ENCODE results near the gene BRWD1. TPM values are rescaled to one million over a fixed set of nuclear protein-coding genes. Genes with fewer than 3 reads are reported as not detected.

The BRWD1 gene
- total and polyA plus RNA-seq, 2 donors (not counting 1 experiment from before 2014, with no cell fraction given): 17.1 to 48.9 TPM

GRCh38 chr21:39282911-39283310 lies 30.5 kb downstream of the BRWD1 start:
- Histone ChIP-seq H3K79me2 (ENCODE audit: control insufficient read depth, insufficient read depth, low read length) (no peaks in the 10 kb centered on the region), H3K9ac (ENCODE audit: insufficient read depth, low read length) (no peak overlapping the region), H3K4me3 (replicated peaks in 1 of 4; ENCODE audit: control extremely low read depth in 1 of 4, insufficient read depth in 1 of 4, low read depth in 3 of 4, low read length in 4 of 4) (no peak overlapping the region), H3K4me1 (ENCODE audit: control insufficient read depth, extremely low read depth, insufficient read depth, low read length) (no peaks in the 10 kb centered on the region), H3K27me3 (ENCODE audit: control insufficient read depth, insufficient read depth, low read length) (no peaks in the 10 kb centered on the region), H3K9me3 (ENCODE audit: control insufficient read depth, insufficient read depth, low read depth, low read length) (no peaks in the 10 kb centered on the region), H3K36me3 (ENCODE audit: control insufficient read depth, insufficient read depth, low read length) (no peaks in the 10 kb centered on the region), H3K4me2 (ENCODE audit: extremely low read depth, insufficient read depth, low read length) (no peak overlapping the region), H4K20me1 (ENCODE audit: control insufficient read depth, extremely low read depth, insufficient read depth, low read length) (no peaks in the 10 kb centered on the region), H2AFZ (ENCODE audit: low read length) (no peak overlapping the region), H3K27ac (ENCODE audit: insufficient read depth, low read length) (no peak overlapping the region)
- DNase-seq (ENCODE audit: low read depth in 2 of 2): no peak
- TF ChIP-seq EZH2 (IDR thresholded peaks at IDR 0.05; ENCODE audit: low read length, missing control alignments): no peak
- TF ChIP-seq CTCF (conservative IDR thresholded peaks at IDR 0.05 in 1 of 2, IDR thresholded peaks at IDR 0.05 in 1 of 2; ENCODE audit: low read depth in 1 of 2, low read length in 2 of 2): no peak

- no peaks in the 10 kb centered on the region for H3K4me1 ChIP-seq (ENCODE audit: control insufficient read depth, extremely low read depth, insufficient read depth, low read length)
- DNase-seq (ENCODE audit: low read depth in 2 of 2): no peak
- H3K27ac ChIP-seq (ENCODE audit: insufficient read depth, low read length): no peak overlapping the region
- H3K36me3 ChIP-seq (ENCODE audit: control insufficient read depth, insufficient read depth, low read length): no peaks in the 10 kb centered on the region
- no peak for TF ChIP-seq CTCF (conservative IDR thresholded peaks at IDR 0.05 in 1 of 2, IDR thresholded peaks at IDR 0.05 in 1 of 2; ENCODE audit: low read depth in 1 of 2, low read length in 2 of 2)
- no peak for TF ChIP-seq EZH2 (IDR thresholded peaks at IDR 0.05; ENCODE audit: low read length, missing control alignments)
- H3K4me3 ChIP-seq (replicated peaks in 1 of 4; ENCODE audit: control extremely low read depth in 1 of 4, insufficient read depth in 1 of 4, low read depth in 3 of 4, low read length in 4 of 4): no peak overlapping the region
- no peak overlapping the region for H2AFZ ChIP-seq (ENCODE audit: low read length)
- H4K20me1 ChIP-seq (ENCODE audit: control insufficient read depth, extremely low read depth, insufficient read depth, low read length): no peaks in the 10 kb centered on the region
- no peak overlapping the region for H3K9ac ChIP-seq (ENCODE audit: insufficient read depth, low read length)
- no peak overlapping the region for H3K4me2 ChIP-seq (ENCODE audit: extremely low read depth, insufficient read depth, low read length)
- H3K27me3 ChIP-seq (ENCODE audit: control insufficient read depth, insufficient read depth, low read length): no peaks in the 10 kb centered on the region
- no peaks in the 10 kb centered on the region for H3K79me2 ChIP-seq (ENCODE audit: control insufficient read depth, insufficient read depth, low read length)
- H3K9me3 ChIP-seq (ENCODE audit: control insufficient read depth, insufficient read depth, low read depth, low read length): no peaks in the 10 kb centered on the region
These were observed 31.6 kb downstream of the BRWD1 start for GRCh38 chr21:39281853-39282252.

- Histone ChIP-seq H3K4me1 (ENCODE audit: control insufficient read depth, extremely low read depth, insufficient read depth, low read length) (no peaks in the 10 kb centered on the region), H2AFZ (ENCODE audit: low read length) (no peak overlapping the region), H3K27me3 (ENCODE audit: control insufficient read depth, insufficient read depth, low read length) (no peaks in the 10 kb centered on the region), H3K4me3 (replicated peaks in 1 of 4; ENCODE audit: control extremely low read depth in 1 of 4, insufficient read depth in 1 of 4, low read depth in 3 of 4, low read length in 4 of 4) (no peak overlapping the region), H3K36me3 (ENCODE audit: control insufficient read depth, insufficient read depth, low read length) (no peaks in the 10 kb centered on the region), H3K9me3 (ENCODE audit: control insufficient read depth, insufficient read depth, low read depth, low read length) (no peaks in the 10 kb centered on the region), H3K79me2 (ENCODE audit: control insufficient read depth, insufficient read depth, low read length) (no peaks in the 10 kb centered on the region), H4K20me1 (ENCODE audit: control insufficient read depth, extremely low read depth, insufficient read depth, low read length) (no peaks in the 10 kb centered on the region), H3K27ac (ENCODE audit: insufficient read depth, low read length) (no peak overlapping the region), H3K9ac (ENCODE audit: insufficient read depth, low read length) (no peak overlapping the region), H3K4me2 (ENCODE audit: extremely low read depth, insufficient read depth, low read length) (no peak overlapping the region)
- no peak for DNase-seq (ENCODE audit: low read depth in 2 of 2)
- TF ChIP-seq EZH2 (IDR thresholded peaks at IDR 0.05; ENCODE audit: low read length, missing control alignments): no peak
- no peak for TF ChIP-seq CTCF (conservative IDR thresholded peaks at IDR 0.05 in 1 of 2, IDR thresholded peaks at IDR 0.05 in 1 of 2; ENCODE audit: low read depth in 1 of 2, low read length in 2 of 2)
These were observed 32.2 kb downstream of the BRWD1 start for GRCh38 chr21:39281207-39281606.

Measured in fibroblast of lung (primary cell).